DND-41 (cell line): ENCODE results near the gene NIP7.

ENCODE experiments used
- CTCF ChIP-seq: IDR thresholded peaks from 2 replicates; pipeline ENCODE4 v1.5.1; 2012; ENCODE audit warnings: borderline replicate concordance, low read length, moderate library complexity, mild to moderate bottlenecking; ENCODE audit not compliant: poor library complexity, severe bottlenecking; ENCODE audit errors: extremely low read depth
- EZH2 ChIP-seq: IDR thresholded peaks from 3 replicates; pipeline ENCODE4 v1.6.1; 2012; ENCODE audit warnings: borderline replicate concordance, low read depth, mild to moderate bottlenecking, moderate library complexity, low read length, inconsistent platforms; ENCODE audit not compliant: severe bottlenecking

GRCh38 chr16:69367980-69368379 lies 28.4 kb downstream of the NIP7 start:
- TF ChIP-seq CTCF: no peak
- TF ChIP-seq EZH2: no peak
